Osteoblast (primary cell): ENCODE results near the gene GDI1. TPM values are rescaled to one million over a fixed set of nuclear protein-coding genes. Genes with fewer than 3 reads are reported as not detected.
"Not testable (repeated sequence)": the region's sequence is repeated elsewhere in the genome, so short reads cannot be mapped to it uniquely, and the experiment has no call there.

Experiments used
- DNase-seq: peaks from one replicate; pipeline ENCODE4 v3.0.0; 2011; ENCODE audit warnings: low spot score, mixed read lengths; ENCODE audit not compliant: insufficient read length; ENCODE audit errors: missing footprints
- H2AFZ ChIP-seq: 2 replicates; pipeline ENCODE4 v1.6.0; 2011; ENCODE audit warnings: mild to moderate bottlenecking, low read length
- H3K27ac ChIP-seq: 2 replicates; pipeline ENCODE4 v1.5.1; 2011; ENCODE audit warnings: mild to moderate bottlenecking, low read depth, low read length, moderate library complexity
- H3K27me3 ChIP-seq: 2 replicates; pipeline ENCODE4 v1.6.0; 2012; ENCODE audit warnings: mild to moderate bottlenecking, control low read depth, inconsistent platforms, low read length, moderate library complexity; ENCODE audit not compliant: insufficient read depth
- H3K36me3 ChIP-seq: 2 replicates; pipeline ENCODE4 v1.5.1; 2011; ENCODE audit warnings: mild to moderate bottlenecking, low read length, control low read depth, moderate library complexity; ENCODE audit not compliant: insufficient read depth
- H3K4me1 ChIP-seq: 2 replicates; pipeline ENCODE4 v1.5.1; 2011; ENCODE audit warnings: mild to moderate bottlenecking, low read length, control low read depth, moderate library complexity; ENCODE audit not compliant: insufficient read depth
- H3K4me2 ChIP-seq: 2 replicates; pipeline ENCODE4 v1.6.0; 2011; ENCODE audit warnings: mild to moderate bottlenecking, low read length; ENCODE audit not compliant: insufficient read depth
- H3K4me3 ChIP-seq: fragments of 200-600 bp; sonication (generic); 3 replicates; pipeline ENCODE4 v1.5.1; 2012; ENCODE audit warnings: mild to moderate bottlenecking, low read length, inconsistent platforms; ENCODE audit not compliant: insufficient read depth
- H3K79me2 ChIP-seq: 2 replicates; pipeline ENCODE4 v1.6.0; 2012; ENCODE audit warnings: mild to moderate bottlenecking, low read length, control low read depth, inconsistent platforms; ENCODE audit not compliant: insufficient read depth
- H3K9me3 ChIP-seq: 2 replicates; pipeline ENCODE4 v1.5.1; 2011; ENCODE audit warnings: low read depth, low read length, control low read depth
- H4K20me1 ChIP-seq: 2 replicates; pipeline ENCODE4 v1.6.0; 2012; ENCODE audit warnings: mild to moderate bottlenecking, low read length, control low read depth; ENCODE audit not compliant: insufficient read depth
- CTCF ChIP-seq: IDR thresholded peaks from 2 replicates; pipeline ENCODE4 v1.5.1; 2011; ENCODE audit warnings: mild to moderate bottlenecking, low read depth, low read length, moderate library complexity; ENCODE audit errors: extremely low read depth
- total RNA-seq: library from RNA; depleted of rRNA; stranded (reverse); fragments of >200 nt; gene quantifications from 2 replicates; pipeline ENCODE4 v1.2.3, GENCODE V29; 2012

GDI1 gene
- 67.5 and 74.6 TPM in 2 replicates for total RNA-seq

GRCh38 chrX:154436983-154437752 is at the start of gene GDI1:
TSS of gene GDI1 (plus strand) at chrX:154437154. CDS start at chrX:154437255, 101 bp downstream.
- DNase-seq = peak; percentile 97
- H3K4me2 ChIP-seq = peak within 1 kb of the TSS; percentile 85
- no peak within 1 kb of the TSS for H2AFZ ChIP-seq
- H4K20me1 ChIP-seq = peaks cover 32% of the 10 kb centered on the region
- H3K27me3 ChIP-seq = no peaks in the 10 kb centered on the region
- H3K9me3 ChIP-seq = no peaks in the 10 kb centered on the region
- H3K4me3 ChIP-seq = peak within 1 kb of the TSS; percentile 76
- H3K27ac ChIP-seq = no peak within 1 kb of the TSS
- peaks cover 31% of the 10 kb centered on the region for H3K36me3 ChIP-seq
- H3K4me1 ChIP-seq = peaks cover 9% of the 10 kb centered on the region
- peaks cover 41% of the 10 kb centered on the region for H3K79me2 ChIP-seq
- TF ChIP-seq CTCF = no peak

GRCh38 chrX:154388094-154388493 is 48.9 kb upstream of the GDI1 start:
- H3K4me1 ChIP-seq, H3K27me3 ChIP-seq, DNase-seq, H3K36me3 ChIP-seq, H3K79me2 ChIP-seq, H3K4me3 ChIP-seq, H3K9me3 ChIP-seq, H2AFZ ChIP-seq, H4K20me1 ChIP-seq, H3K4me2 ChIP-seq, H3K27ac ChIP-seq: not testable (repeated sequence)

- not testable (repeated sequence) for H3K36me3 ChIP-seq, H3K79me2 ChIP-seq, H3K27me3 ChIP-seq, H3K9me3 ChIP-seq, H3K27ac ChIP-seq, DNase-seq, H2AFZ ChIP-seq, H3K4me1 ChIP-seq, H4K20me1 ChIP-seq, H3K4me2 ChIP-seq, H3K4me3 ChIP-seq
Observed at GRCh38 chrX:154388649-154389048, 48.3 kb upstream of the GDI1 start.

DNA sequence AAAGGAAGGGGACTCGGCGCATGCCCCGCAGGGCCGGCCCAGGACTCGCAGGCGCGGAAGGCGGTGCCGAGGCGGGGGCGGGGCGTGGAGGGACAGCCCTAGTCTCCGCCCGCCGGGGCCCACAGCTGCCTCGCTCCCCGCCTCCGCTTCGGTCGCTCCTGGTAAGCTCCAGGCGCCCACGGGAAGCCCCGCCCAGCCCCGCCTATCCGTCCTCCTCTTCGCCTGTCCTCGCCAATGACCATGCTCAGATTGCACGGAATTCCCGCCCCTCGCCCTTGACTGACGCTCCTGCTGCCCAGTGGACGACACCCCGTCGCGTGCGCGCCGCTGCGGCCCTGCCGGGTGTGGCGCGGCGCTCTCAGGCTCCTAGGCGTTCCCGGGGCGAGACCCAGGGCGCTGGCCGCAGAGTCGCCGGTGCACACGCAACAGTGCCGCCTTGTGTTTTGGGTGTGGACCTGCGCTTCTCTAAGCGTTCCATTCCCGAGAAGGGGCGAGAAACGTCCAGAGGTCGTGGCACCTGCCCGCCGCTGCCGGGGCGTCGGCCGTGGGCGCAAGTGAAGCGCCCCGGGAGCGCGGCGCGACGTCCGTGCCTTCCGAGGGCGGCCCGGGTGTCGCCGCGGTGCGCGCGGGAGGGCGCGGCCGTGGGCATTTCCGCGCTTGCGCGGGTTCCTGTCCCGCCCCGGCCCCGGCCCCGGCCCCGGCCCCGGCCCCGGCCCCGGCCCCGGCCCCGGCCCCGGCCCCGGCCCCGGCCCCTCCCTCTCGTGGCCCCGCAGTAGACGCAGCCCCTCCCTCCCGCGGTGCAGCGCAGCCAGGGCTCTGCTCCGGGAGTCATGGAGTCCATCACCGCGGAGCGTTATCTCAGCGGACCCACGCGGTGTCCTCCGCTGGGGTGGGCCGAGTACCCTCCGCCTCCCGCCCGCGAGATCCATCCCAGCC is 46.9 kb upstream of the GDI1 start:
- H3K27ac ChIP-seq, DNase-seq, H3K4me2 ChIP-seq, H3K36me3 ChIP-seq, H3K4me1 ChIP-seq, H4K20me1 ChIP-seq, H2AFZ ChIP-seq, H3K4me3 ChIP-seq, H3K79me2 ChIP-seq, H3K27me3 ChIP-seq, H3K9me3 ChIP-seq: not testable (repeated sequence)

DNA sequence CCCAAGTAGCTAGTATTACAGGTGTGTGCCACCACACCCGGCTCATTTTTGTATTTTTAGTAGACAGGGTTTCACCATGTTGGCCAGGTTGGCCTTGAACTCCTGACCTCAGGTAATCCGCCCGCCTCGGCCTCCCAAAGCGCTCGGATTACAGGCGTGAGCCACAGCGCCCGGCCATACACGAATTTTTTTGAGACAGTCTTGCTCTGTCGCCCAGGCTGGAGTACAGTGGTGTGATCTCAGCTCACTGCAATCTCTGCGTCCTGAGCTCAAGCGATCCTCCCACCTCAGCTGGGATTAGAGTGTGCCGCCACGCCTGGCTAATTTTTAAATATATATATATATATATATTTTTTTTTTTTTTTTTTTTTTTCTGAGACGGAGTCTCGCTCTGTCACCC is 40.6 kb upstream of the GDI1 start:
- H2AFZ ChIP-seq, H3K4me3 ChIP-seq, H3K4me2 ChIP-seq, H3K9me3 ChIP-seq, H3K4me1 ChIP-seq, DNase-seq, H3K27me3 ChIP-seq, H3K27ac ChIP-seq: not testable (repeated sequence)
- Histone ChIP-seq H3K36me3 (peaks cover 26% of the 10 kb centered on the region), H3K79me2 (peaks cover 20% of the 10 kb centered on the region), H4K20me1 (peaks cover 20% of the 10 kb centered on the region)
